HG03575 (cell line): ENCODE measurements around the gene BNIPL.

ENCODE experiments used
- ATAC-seq: cut with Tn5 transposase; IDR thresholded peaks from one replicate; pipeline ENCODE4 v1.9.1; 2021; ENCODE audit not compliant: unreplicated experiment, insufficient number of reproducible peaks, low FRiP score; ENCODE audit errors: extremely low read depth

The BNIPL gene

GRCh38 chr1:151008244-151009205 is 27.9 kb upstream of the BNIPL start, which contains the start of gene PRUNE1:
Gene PRUNE1 (plus strand): TSS chr1:151008449. CDS start chr1:151008633, 184 bp downstream.
- ATAC-seq, result no peak

GRCh38 chr1:151009206-151009587 is 27.2 kb upstream of the BNIPL start:
- ATAC-seq, result no peak

- ATAC-seq, result no peak
Measured at GRCh38 chr1:151009674-151010345, 26.6 kb upstream of the BNIPL start.

- ATAC-seq, result no peak
Measured at GRCh38 chr1:151010346-151010726, 26.1 kb upstream of the BNIPL start.

- no peak for ATAC-seq
Measured at GRCh38 chr1:151011154-151011850, 25.1 kb upstream of the BNIPL start.

GRCh38 chr1:151012684-151013471 is 23.5 kb upstream of the BNIPL start:
- no peak for ATAC-seq

- ATAC-seq, result no peak
Measured at GRCh38 chr1:151013518-151013917, 22.9 kb upstream of the BNIPL start.

GRCh38 chr1:151024540-151025146 is 11.7 kb upstream of the BNIPL start:
- no peak for ATAC-seq

GRCh38 chr1:151026460-151026859 is 9.9 kb upstream of the BNIPL start:
- no peak for ATAC-seq

- no peak for ATAC-seq
Measured at GRCh38 chr1:151032164-151032563, 4.2 kb upstream of the BNIPL start.

- no peak for ATAC-seq
Measured at GRCh38 chr1:151035167-151035566, 1.2 kb upstream of the BNIPL start.

GRCh38 chr1:151037032-151037431 is 646 bp downstream of the BNIPL start:
- ATAC-seq, result no peak

- ATAC-seq, result no peak
Measured at GRCh38 chr1:151039521-151039920, 3.1 kb downstream of the BNIPL start.

- no peak for ATAC-seq
Measured at GRCh38 chr1:151043163-151043562, 6.8 kb downstream of the BNIPL start.

- no peak for ATAC-seq
Measured at GRCh38 chr1:151047591-151047924, 11.2 kb downstream of the BNIPL start, which contains the start of gene C1orf56. Gene C1orf56 (plus strand): TSS chr1:151047751. CDS start chr1:151047848, 97 bp downstream.

- ATAC-seq, result no peak
Measured at GRCh38 chr1:151047925-151048644, 11.7 kb downstream of the BNIPL start.

- ATAC-seq, result no peak
Measured at GRCh38 chr1:151048645-151049032, 12.3 kb downstream of the BNIPL start.

- ATAC-seq, result no peak
Measured at GRCh38 chr1:151049458-151049857, 13.1 kb downstream of the BNIPL start.
